WTC11 (cell line): ENCODE results near the gene PPARD. TPM values are rescaled to one million over a fixed set of nuclear protein-coding genes. Genes with fewer than 3 reads are reported as not detected.

Source experiments
- ATAC-seq: fragments of 200-7000 bp; cut with Tn5 transposase; 2 replicates; pipeline ENCODE4 v1.10.0; 2021; ENCODE audit warnings: mild to moderate bottlenecking, moderate library complexity
- CTCF ChIA-PET: fragments of 300-600 bp; sonication (Branson Sonifier 250); formaldehyde crosslinking; loops from one replicate; lab custom pipeline; 2021; ENCODE audit warnings: antibody characterized with exemption; lab: Charles Lee
- POLR2A ChIA-PET: fragments of 350-600 bp; sonication (Branson Sonifier 250); formaldehyde crosslinking; loops from one replicate; lab custom pipeline; 2021; ENCODE audit warnings: antibody characterized with exemption; lab: Charles Lee
- DNase-seq: peaks from one replicate; pipeline ENCODE4 v3.0.0; 2021; ENCODE audit warnings: low spot score
- H3K27ac Mint-ChIP-seq: 2 replicates; pipeline ENCODE4 v1.8.0; 2021; ENCODE audit warnings: mixed read lengths
- H3K27me3 Mint-ChIP-seq: 2 replicates; pipeline ENCODE4 v1.8.0; 2021; ENCODE audit warnings: low read depth, mild to moderate bottlenecking, moderate library complexity, mixed read lengths
- H3K36me3 Mint-ChIP-seq: 2 replicates; pipeline ENCODE4 v1.8.0; 2021; ENCODE audit warnings: mixed read lengths
- H3K4me1 Mint-ChIP-seq: 2 replicates; pipeline ENCODE4 v1.8.0; 2022; ENCODE audit warnings: mixed read lengths
- H3K4me3 Mint-ChIP-seq: 2 replicates; pipeline ENCODE4 v1.8.0; 2021; ENCODE audit warnings: mild to moderate bottlenecking, moderate library complexity, mixed read lengths
- H3K9me3 Mint-ChIP-seq: 2 replicates; pipeline ENCODE4 v1.8.0; 2021; ENCODE audit warnings: mixed read lengths
- CREB1 ChIP-seq: sonication (generic); formaldehyde crosslinking; IDR thresholded peaks from 2 replicates; pipeline ENCODE4 v1.8.0; 2023; ENCODE audit warnings: mild to moderate bottlenecking, missing genetic modification reagents
- CTCF ChIP-seq: fragments of 200-600 bp; IDR thresholded peaks from 2 replicates; pipeline ENCODE4 v1.8.0; 2022; ENCODE audit warnings: antibody characterized with exemption
- E2F1 ChIP-seq: sonication (generic); formaldehyde crosslinking; IDR thresholded peaks from 2 replicates; pipeline ENCODE4 v1.8.0; 2022; ENCODE audit warnings: mild to moderate bottlenecking, missing genetic modification reagents
- ESRRA ChIP-seq: sonication (generic); formaldehyde crosslinking; IDR thresholded peaks from 2 replicates; pipeline ENCODE4 v1.8.1; 2022; ENCODE audit warnings: mild to moderate bottlenecking, missing genetic modification reagents, borderline replicate concordance
- FOXP4 ChIP-seq: sonication (generic); formaldehyde crosslinking; IDR thresholded peaks from 2 replicates; pipeline ENCODE4 v1.8.0; 2022; ENCODE audit warnings: mild to moderate bottlenecking, missing genetic modification reagents
- GABPB1 ChIP-seq: sonication (generic); formaldehyde crosslinking; IDR thresholded peaks from 2 replicates; pipeline ENCODE4 v1.8.1; 2023; ENCODE audit warnings: mild to moderate bottlenecking, missing genetic modification reagents
- GTF2I ChIP-seq: fragments of 250-450 bp; sonication (Bioruptor Pico); conservative IDR thresholded peaks from 2 replicates; pipeline ENCODE4 v1.4.0; 2021; ENCODE audit warnings: mild to moderate bottlenecking
- HMGXB4 ChIP-seq: sonication (generic); formaldehyde crosslinking; IDR thresholded peaks from 2 replicates; pipeline ENCODE4 v1.8.1; 2023; ENCODE audit warnings: mild to moderate bottlenecking, moderate library complexity, missing genetic modification reagents
- IRF1 ChIP-seq: sonication (generic); formaldehyde crosslinking; IDR thresholded peaks from 2 replicates; pipeline ENCODE4 v1.8.0; 2023; ENCODE audit warnings: missing genetic modification reagents
- MLX ChIP-seq: sonication (generic); formaldehyde crosslinking; IDR thresholded peaks from 2 replicates; pipeline ENCODE4 v1.8.1; 2023; ENCODE audit warnings: mild to moderate bottlenecking, missing genetic modification reagents, moderate library complexity
- NFYB ChIP-seq: sonication (generic); formaldehyde crosslinking; conservative IDR thresholded peaks from 2 replicates; pipeline ENCODE4 v1.8.0; 2022; ENCODE audit warnings: low read depth, missing genetic modification reagents
- NR1H2 ChIP-seq: sonication (generic); formaldehyde crosslinking; IDR thresholded peaks from 2 replicates; pipeline ENCODE4 v1.9.0; 2021; ENCODE audit warnings: mild to moderate bottlenecking, moderate library complexity, missing genetic modification reagents
- SMAD3 ChIP-seq: sonication (generic); formaldehyde crosslinking; IDR thresholded peaks from 2 replicates; pipeline ENCODE4 v1.8.0; 2022; ENCODE audit warnings: missing genetic modification reagents, mild to moderate bottlenecking, borderline replicate concordance
- ZMAT4 ChIP-seq: fragments of 250-450 bp; sonication (Bioruptor Pico); IDR thresholded peaks from 2 replicates; pipeline ENCODE4 v1.9.0; 2021; ENCODE audit warnings: mild to moderate bottlenecking
- ZNF232 ChIP-seq: sonication (generic); formaldehyde crosslinking; IDR thresholded peaks from 2 replicates; pipeline ENCODE4 v1.8.0; 2022; ENCODE audit warnings: mild to moderate bottlenecking, missing genetic modification reagents
- ZNF263 ChIP-seq: sonication (generic); formaldehyde crosslinking; IDR thresholded peaks from 2 replicates; pipeline ENCODE4 v1.8.1; 2022; ENCODE audit warnings: low read depth, mild to moderate bottlenecking, moderate library complexity, missing genetic modification reagents
- ZNF425 ChIP-seq: fragments of 250-450 bp; sonication (Bioruptor Pico); conservative IDR thresholded peaks from 2 replicates; pipeline ENCODE4 v1.9.0; 2021; ENCODE audit warnings: mild to moderate bottlenecking
- ZNF512 ChIP-seq: sonication (generic); formaldehyde crosslinking; IDR thresholded peaks from 2 replicates; pipeline ENCODE4 v1.8.1; 2022; ENCODE audit warnings: missing genetic modification reagents, borderline replicate concordance
- total RNA-seq: library from RNA; stranded (reverse); gene quantifications from 3 replicates; pipeline ENCODE4 v1.2.3, GENCODE V29; 2021

Gene PPARD
- total RNA-seq, 1 experiment from 2014 or later = 14.7 TPM

- TF ChIP-seq SMAD3 (CRISPR knock-in tag) = no peak
- no peak for TF ChIP-seq FOXP4 (CRISPR knock-in tag)
- TF ChIP-seq MLX (CRISPR knock-in tag) = no peak
- no peak for TF ChIP-seq ESRRA (CRISPR knock-in tag)
- TF ChIP-seq ZNF232 = no peak
- TF ChIP-seq ZNF425 (CRISPR knock-in tag) = no peak
- TF ChIP-seq ZNF263 = no peak
- no peak for TF ChIP-seq GABPB1 (CRISPR knock-in tag)
- no peak for TF ChIP-seq E2F1 (CRISPR knock-in tag)
- no peak for TF ChIP-seq CTCF
- TF ChIP-seq GTF2I = no peak
- no peak for TF ChIP-seq CREB1
- TF ChIP-seq ZNF512 (CRISPR knock-in tag) = no peak
- TF ChIP-seq HMGXB4 (CRISPR knock-in tag) = no peak
- no peak for TF ChIP-seq IRF1 (CRISPR knock-in tag)
- no peak for TF ChIP-seq ZMAT4 (CRISPR knock-in tag)
- TF ChIP-seq NFYB (CRISPR knock-in tag) = no peak
- no peak for TF ChIP-seq NR1H2 (CRISPR knock-in tag)
- no peak overlapping the region; the same call in 1 of the 2 replicates for H3K27ac Mint-ChIP-seq
- no peaks in the 10 kb centered on the region for H3K4me1 Mint-ChIP-seq
- H3K4me3 Mint-ChIP-seq = no peak overlapping the region
- ChIA-PET CTCF (interaction anchor here (1.1 to 3.5 kb wide), 5 partner anchors 34 to 146 kb away, joined by 3 to 9 read pairs (median 4); no protein-coding TSS in a partner anchor), POLR2A (no interaction called here)
- H3K9me3 Mint-ChIP-seq = peaks cover 3% of the 10 kb centered on the region
- DNase-seq (no peak), ATAC-seq (no peak)
- H3K27me3 Mint-ChIP-seq = no peaks in the 10 kb centered on the region
- H3K36me3 Mint-ChIP-seq = peaks cover under 1% of the 10 kb centered on the region; the same call in 1 of the 2 replicates
Observed at GRCh38 chr6:35376281-35376680, 33.9 kb downstream of the PPARD start.
